OCI-LY7 (cell line): ENCODE measurements around the gene CD81. TPM values are rescaled to one million over a fixed set of nuclear protein-coding genes. Genes with fewer than 3 reads are reported as not detected.
A peak's percentile ranks its signal among the peaks of the same experiment; 100 is the strongest.

Experiments used
- BruUV-seq: library from RNA; stranded (reverse); fragments of 400-500 nt; replicated peaks from 2 replicates; lab custom pipeline; 2021; lab: Mats Ljungman, UMichigan
- CTCF ChIA-PET: fragments of 300-600 bp; sonication (Branson Sonifier 250); formaldehyde crosslinking; loops from one replicate; lab custom pipeline; 2022; ENCODE audit warnings: antibody characterized with exemption; ENCODE audit not compliant: unreplicated experiment; lab: Charles Lee
- POLR2A ChIA-PET: fragments of 300-600 bp; sonication (Branson Sonifier 250); formaldehyde crosslinking; loops from one replicate; lab custom pipeline; 2022; ENCODE audit warnings: antibody characterized with exemption; lab: Charles Lee
- DNase-seq: peaks from one replicate; pipeline ENCODE4 v3.0.0-alpha.2; 2015; ENCODE audit warnings: low spot score
- H2AFZ ChIP-seq: fragments of 200-600 bp; sonication (generic), shearing (Covaris generic); 2 replicates; pipeline ENCODE4 v1.6.1; 2014; ENCODE audit warnings: mild to moderate bottlenecking, antibody characterized with exemption, low read length, moderate library complexity
- H3K27ac ChIP-seq: fragments of 200-600 bp; sonication (generic); 2 replicates; pipeline ENCODE4 v1.5.1; 2014; ENCODE audit warnings: mixed run types, low read depth, mild to moderate bottlenecking, moderate library complexity, low read length, inconsistent platforms; ENCODE audit not compliant: poor library complexity, severe bottlenecking
- H3K36me3 ChIP-seq: fragments of 200-600 bp; sonication (generic); 2 replicates; pipeline ENCODE4 v1.6.1; 2014; ENCODE audit warnings: mild to moderate bottlenecking, antibody characterized with exemption, low read length, moderate library complexity, mixed read lengths; ENCODE audit not compliant: insufficient read depth
- H3K4me1 ChIP-seq: fragments of 200-600 bp; sonication (generic); 2 replicates; pipeline ENCODE4 v1.5.1; 2014; ENCODE audit warnings: mild to moderate bottlenecking, low read length; ENCODE audit not compliant: insufficient read depth, poor library complexity, severe bottlenecking
- H3K4me2 ChIP-seq: fragments of 200-600 bp; sonication (generic); 2 replicates; pipeline ENCODE4 v1.6.1; 2014; ENCODE audit warnings: mild to moderate bottlenecking, low read length
- H3K4me3 ChIP-seq: fragments of 200-600 bp; sonication (generic); 2 replicates; pipeline ENCODE4 v1.5.1; 2014; ENCODE audit warnings: mild to moderate bottlenecking, low read depth, low read length; ENCODE audit not compliant: poor library complexity, severe bottlenecking
- H3K79me2 ChIP-seq: fragments of 200-600 bp; sonication (generic); 2 replicates; pipeline ENCODE4 v1.6.1; 2016; ENCODE audit warnings: low read depth, mild to moderate bottlenecking, low read length, moderate library complexity, mixed read lengths; ENCODE audit not compliant: insufficient read depth
- H3K9me2 ChIP-seq: fragments of 200-600 bp; sonication (generic); 2 replicates; pipeline ENCODE4 v1.6.1; 2016; ENCODE audit warnings: mild to moderate bottlenecking, low read length, mixed read lengths; ENCODE audit not compliant: insufficient read depth
- H3K9me3 ChIP-seq: fragments of 200-600 bp; sonication (generic); 2 replicates; pipeline ENCODE4 v1.6.1; 2014; ENCODE audit warnings: mild to moderate bottlenecking, mixed run types, low read length, mixed read lengths
- H4K20me1 ChIP-seq: fragments of 200-600 bp; sonication (generic); 2 replicates; pipeline ENCODE4 v1.6.1; 2014; ENCODE audit warnings: mild to moderate bottlenecking, antibody characterized with exemption, low read length, moderate library complexity, mixed read lengths; ENCODE audit not compliant: insufficient read depth
- EZH2phosphoT487 ChIP-seq: fragments of 200-600 bp; sonication (generic); IDR thresholded peaks from 2 replicates; pipeline ENCODE4 v1.6.1; 2018; ENCODE audit warnings: low read depth, borderline replicate concordance, mild to moderate bottlenecking, mixed run types, antibody characterized with exemption, low read length, moderate library complexity, mixed read lengths
- intact Hi-C: fragments of 100-400 bp; cut with micrococcal nuclease; formaldehyde crosslinking; loops from one replicate; pipeline ENCODE4 v1.10.0; 2022; ENCODE audit not compliant: unreplicated experiment
- total RNA-seq, 2 experiments: library from RNA; depleted of rRNA in 1 of 2; stranded (reverse); fragments of >200 nt in 1 of 2; shearing (Covaris generic) in 1 of 2; gene quantifications; 2 replicates each; pipeline ENCODE4 v1.2.3, GENCODE V29; 2014 to 2022
- TF ChIP-seq, protein P1 (sequence below): fragments of 200-600 bp; sonication (generic); conservative IDR thresholded peaks from 2 replicates; pipeline ENCODE4 v1.5.1; 2014; ENCODE audit warnings: mild to moderate bottlenecking, antibody characterized with exemption, low read length, moderate library complexity, mixed read lengths

The CD81 gene
- total RNA-seq, 2 experiments from 2014 or later: 290 to 343 TPM

DNA sequence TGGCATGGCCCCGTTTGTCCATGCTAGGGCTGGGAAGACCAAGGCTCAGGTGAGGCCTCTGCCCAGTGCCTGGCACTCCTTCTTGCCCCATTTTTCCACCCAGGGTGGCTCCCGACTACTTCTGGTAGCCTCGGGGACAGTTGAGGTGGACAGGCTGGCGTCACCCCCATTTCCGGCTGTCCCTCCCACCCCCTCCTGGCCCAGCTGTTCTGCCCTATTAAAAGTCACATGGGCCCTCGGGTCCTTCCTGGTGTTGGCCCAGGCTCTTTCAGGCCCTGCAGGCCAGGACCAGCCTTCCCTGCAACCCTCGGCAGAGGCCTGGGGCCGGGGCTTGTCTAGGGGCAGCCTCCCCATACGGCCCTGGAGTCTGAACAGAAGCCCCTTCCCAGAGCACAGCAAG, 9.5 kb downstream of the CD81 start:
- peak overlapping the region; percentile 80 for H3K4me3 ChIP-seq
- peak overlapping the region; percentile 99 for H3K27ac ChIP-seq
- H3K79me2 ChIP-seq: peaks cover 84% of the 10 kb centered on the region
- TF ChIP-seq EZH2phosphoT487: no peak
- TF ChIP-seq, protein P1, sequence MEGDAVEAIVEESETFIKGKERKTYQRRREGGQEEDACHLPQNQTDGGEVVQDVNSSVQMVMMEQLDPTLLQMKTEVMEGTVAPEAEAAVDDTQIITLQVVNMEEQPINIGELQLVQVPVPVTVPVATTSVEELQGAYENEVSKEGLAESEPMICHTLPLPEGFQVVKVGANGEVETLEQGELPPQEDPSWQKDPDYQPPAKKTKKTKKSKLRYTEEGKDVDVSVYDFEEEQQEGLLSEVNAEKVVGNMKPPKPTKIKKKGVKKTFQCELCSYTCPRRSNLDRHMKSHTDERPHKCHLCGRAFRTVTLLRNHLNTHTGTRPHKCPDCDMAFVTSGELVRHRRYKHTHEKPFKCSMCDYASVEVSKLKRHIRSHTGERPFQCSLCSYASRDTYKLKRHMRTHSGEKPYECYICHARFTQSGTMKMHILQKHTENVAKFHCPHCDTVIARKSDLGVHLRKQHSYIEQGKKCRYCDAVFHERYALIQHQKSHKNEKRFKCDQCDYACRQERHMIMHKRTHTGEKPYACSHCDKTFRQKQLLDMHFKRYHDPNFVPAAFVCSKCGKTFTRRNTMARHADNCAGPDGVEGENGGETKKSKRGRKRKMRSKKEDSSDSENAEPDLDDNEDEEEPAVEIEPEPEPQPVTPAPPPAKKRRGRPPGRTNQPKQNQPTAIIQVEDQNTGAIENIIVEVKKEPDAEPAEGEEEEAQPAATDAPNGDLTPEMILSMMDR: no peak
- no peak overlapping the region for H2AFZ ChIP-seq
- ChIA-PET CTCF (interaction anchor here (0.6 to 1.1 kb wide), 2 partner anchors 15 to 692 kb away, joined by 3 to 6 read pairs; no protein-coding TSS in a partner anchor), POLR2A (interaction anchor here (0.6 to 3.2 kb wide), 3 partner anchors 9 to 14 kb away, joined by 3 to 20 read pairs (median 13); partner anchors contain the start of genes CD81 and TSSC4)
- peaks cover 26% of the 10 kb centered on the region for H4K20me1 ChIP-seq
- no TSS peak for BruUV-seq
- DNase-seq: peak; percentile 48
- peak overlapping the region; percentile 97 for H3K4me2 ChIP-seq
- no peaks in the 10 kb centered on the region for H3K9me3 ChIP-seq
- intact Hi-C loops: loop anchor here (5.0 kb wide), 3 partner anchors 534 to 671 kb away; partner anchors contain the start of genes CARS1, LSP1 and NAP1L4
- peaks cover 91% of the 10 kb centered on the region for H3K4me1 ChIP-seq
- peaks cover 53% of the 10 kb centered on the region for H3K36me3 ChIP-seq
- no peaks in the 10 kb centered on the region for H3K9me2 ChIP-seq

DNA sequence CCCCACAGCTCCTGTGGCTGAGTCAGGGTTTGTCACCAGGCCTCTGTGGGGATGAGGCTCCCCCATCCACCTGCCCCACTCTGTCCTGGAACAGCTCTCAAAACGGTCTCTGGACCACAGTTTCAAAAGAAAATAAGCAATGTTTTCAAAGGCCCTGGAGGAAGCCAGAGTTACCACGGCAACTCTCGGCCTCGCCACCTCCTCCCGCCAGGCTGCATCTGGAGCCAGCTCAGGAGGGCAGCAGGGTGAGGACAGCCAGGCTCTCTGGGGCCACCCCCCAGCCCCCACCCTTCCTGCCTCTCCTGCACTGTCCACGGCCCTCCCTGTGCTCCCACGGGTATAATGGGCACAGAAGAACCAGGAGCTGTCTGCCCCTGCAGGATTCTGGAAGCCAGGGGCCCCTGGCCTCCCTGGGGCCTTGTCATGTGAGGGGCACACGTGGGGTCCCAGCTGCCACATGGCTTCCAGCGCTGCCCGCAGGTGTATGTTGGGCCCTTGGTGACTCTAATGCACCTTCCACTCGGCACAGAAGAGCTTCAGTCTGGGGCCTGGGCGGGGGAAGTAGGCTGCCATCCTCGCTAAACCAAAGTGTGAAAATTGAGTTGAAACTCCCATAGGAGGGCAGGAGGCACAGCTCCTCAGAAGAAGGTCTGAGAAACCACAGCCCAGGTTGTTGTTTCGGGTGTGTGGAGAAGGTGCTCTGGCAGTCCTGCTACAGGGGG, 10.3 kb downstream of the CD81 start:
- H3K9me2 ChIP-seq: no peaks in the 10 kb centered on the region
- H3K4me3 ChIP-seq: peak overlapping the region; percentile 80
- TF ChIP-seq, protein P1: no peak
- no peak for TF ChIP-seq EZH2phosphoT487
- CTCF ChIA-PET: interaction anchor here (0.6 to 1.1 kb wide), 4 partner anchors 11 to 1638 kb away, joined by 3 to 6 read pairs (median 4); no protein-coding TSS in a partner anchor
- peaks cover 53% of the 10 kb centered on the region for H3K36me3 ChIP-seq
- POLR2A ChIA-PET: interaction anchor here (0.6 to 3.2 kb wide), 4 partner anchors 10 to 82 kb away, joined by 3 to 20 read pairs (median 8); partner anchors contain the start of genes CD81 and TSSC4
- intact Hi-C loops: loop anchor here (5.0 kb wide), 3 partner anchors 535 to 670 kb away; partner anchors contain the start of genes CARS1, LSP1 and NAP1L4
- no peaks in the 10 kb centered on the region for H3K9me3 ChIP-seq
- H2AFZ ChIP-seq: no peak overlapping the region
- peak; percentile 71 for DNase-seq
- H3K27ac ChIP-seq: peak overlapping the region; percentile 99
- H3K4me1 ChIP-seq: peaks cover 91% of the 10 kb centered on the region
- H4K20me1 ChIP-seq: peaks cover 21% of the 10 kb centered on the region
- no TSS peak for BruUV-seq
- peak overlapping the region; percentile 97 for H3K4me2 ChIP-seq
- H3K79me2 ChIP-seq: peaks cover 84% of the 10 kb centered on the region
